22Rv1 (cell line): Measurements from ENCODE around the gene CHD2.

Source experiments
- ZFX ChIP-seq: fragments of 450-650 bp; IDR thresholded peaks from 2 replicates; pipeline ENCODE4 v1.6.1; 2017; ENCODE audit warnings: antibody characterized with exemption, borderline replicate concordance
- TF ChIP-seq, protein P1 (sequence below): fragments of 450-650 bp; IDR thresholded peaks from 2 replicates; pipeline ENCODE4 v1.5.1; 2017; ENCODE audit warnings: mild to moderate bottlenecking

DNA sequence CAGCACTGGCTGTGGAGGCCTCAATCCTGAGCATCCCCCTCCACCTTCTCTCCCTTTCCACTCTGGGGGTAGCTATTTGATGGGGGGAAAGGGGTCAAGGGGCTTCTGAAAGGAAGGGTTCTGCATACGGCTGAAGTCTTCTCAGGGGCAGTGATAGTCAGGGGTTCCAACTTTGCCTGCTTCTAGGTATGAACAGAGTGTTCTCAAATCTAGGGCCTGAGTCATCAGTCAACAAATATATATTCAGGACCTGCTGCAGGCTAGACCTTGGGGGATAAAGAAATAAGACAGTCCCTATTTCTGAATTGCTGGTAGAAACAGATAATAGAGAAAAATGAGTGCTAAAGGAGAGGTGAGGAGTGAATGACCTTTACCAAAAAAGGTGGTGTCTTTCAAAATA is 176.1 kb downstream of the CHD2 start:
- TF ChIP-seq, protein P1, sequence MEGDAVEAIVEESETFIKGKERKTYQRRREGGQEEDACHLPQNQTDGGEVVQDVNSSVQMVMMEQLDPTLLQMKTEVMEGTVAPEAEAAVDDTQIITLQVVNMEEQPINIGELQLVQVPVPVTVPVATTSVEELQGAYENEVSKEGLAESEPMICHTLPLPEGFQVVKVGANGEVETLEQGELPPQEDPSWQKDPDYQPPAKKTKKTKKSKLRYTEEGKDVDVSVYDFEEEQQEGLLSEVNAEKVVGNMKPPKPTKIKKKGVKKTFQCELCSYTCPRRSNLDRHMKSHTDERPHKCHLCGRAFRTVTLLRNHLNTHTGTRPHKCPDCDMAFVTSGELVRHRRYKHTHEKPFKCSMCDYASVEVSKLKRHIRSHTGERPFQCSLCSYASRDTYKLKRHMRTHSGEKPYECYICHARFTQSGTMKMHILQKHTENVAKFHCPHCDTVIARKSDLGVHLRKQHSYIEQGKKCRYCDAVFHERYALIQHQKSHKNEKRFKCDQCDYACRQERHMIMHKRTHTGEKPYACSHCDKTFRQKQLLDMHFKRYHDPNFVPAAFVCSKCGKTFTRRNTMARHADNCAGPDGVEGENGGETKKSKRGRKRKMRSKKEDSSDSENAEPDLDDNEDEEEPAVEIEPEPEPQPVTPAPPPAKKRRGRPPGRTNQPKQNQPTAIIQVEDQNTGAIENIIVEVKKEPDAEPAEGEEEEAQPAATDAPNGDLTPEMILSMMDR = no peak
- TF ChIP-seq ZFX = no peak
